ENCODE results near the gene ADGRL1.

DNA sequence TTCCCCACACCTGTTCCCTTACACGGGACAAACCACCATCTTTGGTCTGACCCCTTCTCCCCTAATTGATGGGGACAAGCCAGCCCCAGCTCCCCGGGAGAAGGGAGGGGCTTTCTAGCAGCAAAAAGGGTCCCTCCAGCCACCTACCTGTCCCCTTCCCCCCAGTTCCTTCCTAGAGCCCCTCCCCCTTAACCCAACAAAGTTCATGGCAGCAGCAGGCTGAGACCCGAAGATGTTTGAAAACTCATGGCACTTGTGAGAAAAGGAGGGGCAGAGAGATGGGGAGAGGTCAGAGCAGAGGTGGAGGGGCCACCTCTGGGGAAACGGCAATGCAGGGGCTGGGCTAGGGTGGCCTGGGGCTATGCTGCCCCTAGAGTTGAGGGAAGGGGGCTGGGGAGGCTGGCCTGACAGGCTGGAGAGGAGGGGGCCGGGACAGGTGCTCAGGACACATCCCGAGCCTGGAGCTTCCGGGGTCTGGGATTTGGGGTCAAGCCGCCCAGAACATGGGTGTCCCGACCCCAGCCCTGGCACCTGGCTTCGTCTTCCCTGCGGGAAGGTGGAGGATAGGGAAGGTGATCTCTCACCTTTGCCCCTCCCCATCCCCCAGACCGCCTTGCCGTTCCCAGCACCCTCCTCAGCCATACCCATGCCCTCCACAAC lies 57.1 kb downstream of the ADGRL1 start:
- TF ChIP-seq, protein P1, sequence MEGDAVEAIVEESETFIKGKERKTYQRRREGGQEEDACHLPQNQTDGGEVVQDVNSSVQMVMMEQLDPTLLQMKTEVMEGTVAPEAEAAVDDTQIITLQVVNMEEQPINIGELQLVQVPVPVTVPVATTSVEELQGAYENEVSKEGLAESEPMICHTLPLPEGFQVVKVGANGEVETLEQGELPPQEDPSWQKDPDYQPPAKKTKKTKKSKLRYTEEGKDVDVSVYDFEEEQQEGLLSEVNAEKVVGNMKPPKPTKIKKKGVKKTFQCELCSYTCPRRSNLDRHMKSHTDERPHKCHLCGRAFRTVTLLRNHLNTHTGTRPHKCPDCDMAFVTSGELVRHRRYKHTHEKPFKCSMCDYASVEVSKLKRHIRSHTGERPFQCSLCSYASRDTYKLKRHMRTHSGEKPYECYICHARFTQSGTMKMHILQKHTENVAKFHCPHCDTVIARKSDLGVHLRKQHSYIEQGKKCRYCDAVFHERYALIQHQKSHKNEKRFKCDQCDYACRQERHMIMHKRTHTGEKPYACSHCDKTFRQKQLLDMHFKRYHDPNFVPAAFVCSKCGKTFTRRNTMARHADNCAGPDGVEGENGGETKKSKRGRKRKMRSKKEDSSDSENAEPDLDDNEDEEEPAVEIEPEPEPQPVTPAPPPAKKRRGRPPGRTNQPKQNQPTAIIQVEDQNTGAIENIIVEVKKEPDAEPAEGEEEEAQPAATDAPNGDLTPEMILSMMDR (conservative IDR thresholded peaks at IDR 0.05 in 1 of 2, IDR thresholded peaks at IDR 0.05 in 1 of 2; ENCODE audit: low read depth in 1 of 2, low read length in 2 of 2), result no peak
- TF ChIP-seq EZH2 (IDR thresholded peaks at IDR 0.05; ENCODE audit: low read length, missing control alignments), result no peak
